K562 (cell line): Measurements from ENCODE around the gene TMEM88. TPM values are rescaled to one million over a fixed set of nuclear protein-coding genes. Genes with fewer than 3 reads are reported as not detected.
A peak's percentile ranks its signal among the peaks of the same experiment; 100 is the strongest.

Experiments
- POLR2AphosphoS5 ChIP-seq: IDR thresholded peaks from 2 replicates; pipeline ENCODE4 v1.6.1; 2011; ENCODE audit warnings: mild to moderate bottlenecking, low read depth, low read length, moderate library complexity; ENCODE audit not compliant: control insufficient read depth, insufficient read depth
- SPI1 ChIP-seq: IDR thresholded peaks from 2 replicates; pipeline ENCODE4 v1.6.1; 2011; ENCODE audit warnings: low read depth, low read length, control low read depth, borderline replicate concordance
- TCF3 ChIP-seq: sonication (generic); formaldehyde crosslinking; IDR thresholded peaks from 2 replicates; pipeline ENCODE4 v1.4.0; 2020; ENCODE audit warnings: mild to moderate bottlenecking, missing genetic modification reagents
- polyA plus RNA-seq, 8 experiments: library from polyadenylated mRNA; depleted of rRNA in 4 of 8; stranded (reverse) in 5 of 8; unstranded in 3 of 8; fragments of >200 nt; fragmentation: Nextera tagmentation in 2 of 8; fragmentation: Illumina TruSeq in 1 of 8; extraction: Ambion mirVana in 2 of 8; extraction: Trizol in 1 of 8; gene quantifications; 2 replicates each; pipeline versions ENCODE4 v1.2.1 to v1.2.3, GENCODE V29; 2011 to 2014; ENCODE audit warnings: inconsistent platforms in 1 of 8, missing spikeins in 1 of 8
- total RNA-seq, 7 experiments: library from RNA; depleted of rRNA in 6 of 7; stranded (reverse); fragments of >200 nt in 6 of 7; fragmentation: Illumina TruSeq in 2 of 7; extraction: Trizol in 2 of 7; gene quantifications; 2 replicates each; pipeline versions ENCODE4 v1.2.1 to v1.2.3, GENCODE V29; 2011 to 2021; ENCODE audit warnings: low replicate concordance in 1 of 7
- TF ChIP-seq, protein P1 (sequence below), 2 experiments: fragments of 450-650 bp; formaldehyde crosslinking in 1 of 2; IDR thresholded peaks; 2 replicates each; pipeline versions ENCODE4 v1.4.0 to v1.6.1; 2014 to 2020; ENCODE audit warnings: mild to moderate bottlenecking in 2 of 2, borderline replicate concordance in 1 of 2, low read depth in 1 of 2
- TF ChIP-seq, protein P2 (sequence below): fragments of 450-650 bp; conservative IDR thresholded peaks from 2 replicates; pipeline ENCODE4 v1.6.1; 2016; ENCODE audit warnings: missing genetic modification characterization, low read depth, mild to moderate bottlenecking, missing compliant biosample characterization, moderate library complexity
- TF ChIP-seq, protein P3 (sequence below): sonication (generic); formaldehyde crosslinking; IDR thresholded peaks from 2 replicates; pipeline ENCODE4 v1.8.0; 2023; ENCODE audit warnings: missing genetic modification reagents, mild to moderate bottlenecking, borderline replicate concordance
- TF ChIP-seq, protein P4 (sequence below): fragments of 250-450 bp; sonication (Bioruptor Pico); IDR thresholded peaks from 2 replicates; pipeline ENCODE4 v1.6.1; 2021; ENCODE audit warnings: mild to moderate bottlenecking

The TMEM88 gene
- total and polyA plus RNA-seq, 9 of the 15 experiments (the other 6 are each of a cell fraction or from before 2014, with no cell fraction given), result 0.10 to 1.4 (median 0.36) TPM; not detected in 3

DNA sequence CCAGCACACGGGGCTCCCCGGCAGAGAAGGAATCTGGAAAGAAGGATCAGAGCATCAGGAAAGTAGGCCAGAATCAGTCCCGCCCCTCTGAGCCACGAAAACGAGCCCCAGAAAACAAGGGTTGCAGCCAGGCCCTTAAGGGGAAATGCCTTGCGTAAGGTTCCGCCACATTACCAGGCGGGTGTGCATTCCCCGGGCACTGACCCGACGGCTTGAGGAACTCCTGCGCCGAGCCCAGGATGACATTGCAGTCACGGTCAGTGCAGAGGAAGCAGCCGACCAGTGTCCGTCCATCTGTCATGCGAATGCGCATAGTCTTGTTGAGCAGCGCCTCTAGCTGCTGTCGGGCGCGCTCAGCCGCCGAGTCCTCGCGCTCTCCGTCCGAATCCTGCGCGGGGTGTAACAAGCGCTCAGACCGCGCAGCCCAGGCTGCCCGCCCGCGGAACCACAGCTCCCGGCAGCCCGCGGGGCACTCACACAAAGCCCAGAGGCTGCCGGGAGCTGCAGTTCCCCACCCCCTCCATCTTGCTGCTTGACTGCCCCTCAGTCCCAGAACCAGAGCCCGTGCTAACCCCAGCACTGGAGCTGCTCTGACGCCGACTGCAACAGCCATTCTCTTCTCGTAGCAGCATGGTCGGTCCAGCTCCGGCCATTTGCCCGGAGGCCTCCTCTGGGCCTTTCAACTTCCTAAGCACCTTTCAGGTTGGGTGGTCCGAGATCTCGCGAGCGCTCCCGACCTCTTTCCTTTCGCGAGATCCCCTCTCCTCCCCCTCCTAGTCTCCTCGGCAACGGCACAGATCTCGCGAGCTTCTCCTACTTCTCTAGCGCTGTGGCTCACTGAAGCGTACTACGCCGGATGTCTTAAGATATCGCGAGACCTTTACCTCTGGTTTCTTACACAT is 2.2 kb downstream of the TMEM88 start, which contains the start of gene NAA38 (continued):
- TF ChIP-seq, protein P1, sequence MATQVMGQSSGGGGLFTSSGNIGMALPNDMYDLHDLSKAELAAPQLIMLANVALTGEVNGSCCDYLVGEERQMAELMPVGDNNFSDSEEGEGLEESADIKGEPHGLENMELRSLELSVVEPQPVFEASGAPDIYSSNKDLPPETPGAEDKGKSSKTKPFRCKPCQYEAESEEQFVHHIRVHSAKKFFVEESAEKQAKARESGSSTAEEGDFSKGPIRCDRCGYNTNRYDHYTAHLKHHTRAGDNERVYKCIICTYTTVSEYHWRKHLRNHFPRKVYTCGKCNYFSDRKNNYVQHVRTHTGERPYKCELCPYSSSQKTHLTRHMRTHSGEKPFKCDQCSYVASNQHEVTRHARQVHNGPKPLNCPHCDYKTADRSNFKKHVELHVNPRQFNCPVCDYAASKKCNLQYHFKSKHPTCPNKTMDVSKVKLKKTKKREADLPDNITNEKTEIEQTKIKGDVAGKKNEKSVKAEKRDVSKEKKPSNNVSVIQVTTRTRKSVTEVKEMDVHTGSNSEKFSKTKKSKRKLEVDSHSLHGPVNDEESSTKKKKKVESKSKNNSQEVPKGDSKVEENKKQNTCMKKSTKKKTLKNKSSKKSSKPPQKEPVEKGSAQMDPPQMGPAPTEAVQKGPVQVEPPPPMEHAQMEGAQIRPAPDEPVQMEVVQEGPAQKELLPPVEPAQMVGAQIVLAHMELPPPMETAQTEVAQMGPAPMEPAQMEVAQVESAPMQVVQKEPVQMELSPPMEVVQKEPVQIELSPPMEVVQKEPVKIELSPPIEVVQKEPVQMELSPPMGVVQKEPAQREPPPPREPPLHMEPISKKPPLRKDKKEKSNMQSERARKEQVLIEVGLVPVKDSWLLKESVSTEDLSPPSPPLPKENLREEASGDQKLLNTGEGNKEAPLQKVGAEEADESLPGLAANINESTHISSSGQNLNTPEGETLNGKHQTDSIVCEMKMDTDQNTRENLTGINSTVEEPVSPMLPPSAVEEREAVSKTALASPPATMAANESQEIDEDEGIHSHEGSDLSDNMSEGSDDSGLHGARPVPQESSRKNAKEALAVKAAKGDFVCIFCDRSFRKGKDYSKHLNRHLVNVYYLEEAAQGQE (IDR thresholded peaks at IDR 0.05; ENCODE audit: borderline replicate concordance), result peak; percentile 39; the same call in 1 of the 2 replicates
- TF ChIP-seq, protein P1 (CRISPR knock-in tag; IDR thresholded peaks at IDR 0.05; ENCODE audit: low read depth), result no peak
- TF ChIP-seq, protein P2, sequence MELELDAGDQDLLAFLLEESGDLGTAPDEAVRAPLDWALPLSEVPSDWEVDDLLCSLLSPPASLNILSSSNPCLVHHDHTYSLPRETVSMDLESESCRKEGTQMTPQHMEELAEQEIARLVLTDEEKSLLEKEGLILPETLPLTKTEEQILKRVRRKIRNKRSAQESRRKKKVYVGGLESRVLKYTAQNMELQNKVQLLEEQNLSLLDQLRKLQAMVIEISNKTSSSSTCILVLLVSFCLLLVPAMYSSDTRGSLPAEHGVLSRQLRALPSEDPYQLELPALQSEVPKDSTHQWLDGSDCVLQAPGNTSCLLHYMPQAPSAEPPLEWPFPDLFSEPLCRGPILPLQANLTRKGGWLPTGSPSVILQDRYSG (tag), result no peak
- TF ChIP-seq POLR2AphosphoS5 (peak; percentile 43; the same call in 1 of the 2 replicates), SPI1 (no peak; the same call in 1 of the 2 replicates), TCF3 (CRISPR knock-in tag) (no peak)
- TF ChIP-seq, protein P3, sequence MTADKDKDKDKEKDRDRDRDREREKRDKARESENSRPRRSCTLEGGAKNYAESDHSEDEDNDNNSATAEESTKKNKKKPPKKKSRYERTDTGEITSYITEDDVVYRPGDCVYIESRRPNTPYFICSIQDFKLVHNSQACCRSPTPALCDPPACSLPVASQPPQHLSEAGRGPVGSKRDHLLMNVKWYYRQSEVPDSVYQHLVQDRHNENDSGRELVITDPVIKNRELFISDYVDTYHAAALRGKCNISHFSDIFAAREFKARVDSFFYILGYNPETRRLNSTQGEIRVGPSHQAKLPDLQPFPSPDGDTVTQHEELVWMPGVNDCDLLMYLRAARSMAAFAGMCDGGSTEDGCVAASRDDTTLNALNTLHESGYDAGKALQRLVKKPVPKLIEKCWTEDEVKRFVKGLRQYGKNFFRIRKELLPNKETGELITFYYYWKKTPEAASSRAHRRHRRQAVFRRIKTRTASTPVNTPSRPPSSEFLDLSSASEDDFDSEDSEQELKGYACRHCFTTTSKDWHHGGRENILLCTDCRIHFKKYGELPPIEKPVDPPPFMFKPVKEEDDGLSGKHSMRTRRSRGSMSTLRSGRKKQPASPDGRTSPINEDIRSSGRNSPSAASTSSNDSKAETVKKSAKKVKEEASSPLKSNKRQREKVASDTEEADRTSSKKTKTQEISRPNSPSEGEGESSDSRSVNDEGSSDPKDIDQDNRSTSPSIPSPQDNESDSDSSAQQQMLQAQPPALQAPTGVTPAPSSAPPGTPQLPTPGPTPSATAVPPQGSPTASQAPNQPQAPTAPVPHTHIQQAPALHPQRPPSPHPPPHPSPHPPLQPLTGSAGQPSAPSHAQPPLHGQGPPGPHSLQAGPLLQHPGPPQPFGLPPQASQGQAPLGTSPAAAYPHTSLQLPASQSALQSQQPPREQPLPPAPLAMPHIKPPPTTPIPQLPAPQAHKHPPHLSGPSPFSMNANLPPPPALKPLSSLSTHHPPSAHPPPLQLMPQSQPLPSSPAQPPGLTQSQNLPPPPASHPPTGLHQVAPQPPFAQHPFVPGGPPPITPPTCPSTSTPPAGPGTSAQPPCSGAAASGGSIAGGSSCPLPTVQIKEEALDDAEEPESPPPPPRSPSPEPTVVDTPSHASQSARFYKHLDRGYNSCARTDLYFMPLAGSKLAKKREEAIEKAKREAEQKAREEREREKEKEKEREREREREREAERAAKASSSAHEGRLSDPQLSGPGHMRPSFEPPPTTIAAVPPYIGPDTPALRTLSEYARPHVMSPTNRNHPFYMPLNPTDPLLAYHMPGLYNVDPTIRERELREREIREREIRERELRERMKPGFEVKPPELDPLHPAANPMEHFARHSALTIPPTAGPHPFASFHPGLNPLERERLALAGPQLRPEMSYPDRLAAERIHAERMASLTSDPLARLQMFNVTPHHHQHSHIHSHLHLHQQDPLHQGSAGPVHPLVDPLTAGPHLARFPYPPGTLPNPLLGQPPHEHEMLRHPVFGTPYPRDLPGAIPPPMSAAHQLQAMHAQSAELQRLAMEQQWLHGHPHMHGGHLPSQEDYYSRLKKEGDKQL (CRISPR knock-in tag), result no peak
- TF ChIP-seq, protein P4, sequence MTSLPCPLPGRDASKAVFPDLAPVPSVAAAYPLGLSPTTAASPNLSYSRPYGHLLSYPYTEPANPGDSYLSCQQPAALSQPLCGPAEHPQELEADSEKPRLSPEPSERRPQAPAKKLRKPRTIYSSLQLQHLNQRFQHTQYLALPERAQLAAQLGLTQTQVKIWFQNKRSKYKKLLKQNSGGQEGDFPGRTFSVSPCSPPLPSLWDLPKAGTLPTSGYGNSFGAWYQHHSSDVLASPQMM (CRISPR knock-in tag), result no peak
